ENCODE data around the gene SH3BP4. TPM values are rescaled to one million over a fixed set of nuclear protein-coding genes. Genes with fewer than 3 reads are reported as not detected.

The SH3BP4 gene
- total and polyA plus RNA-seq, 8 donors: 24.1 to 35.0 (median 28.6) TPM

- Histone ChIP-seq H3K4me3 (no peak overlapping the region), H3K27me3 (no peaks in the 10 kb centered on the region), H3K9me3 (no peaks in the 10 kb centered on the region), H3K4me1 (peaks cover 0 to 21% of the 10 kb centered on the region in 2 donors), H3K36me3 (peaks cover 0 to 27% of the 10 kb centered on the region in 2 donors), H3K27ac (no peak overlapping the region)
- ATAC-seq (no peak), DNase-seq (no peak)
- intact Hi-C loops (cut with DNase I): no loop called here
- no peak for TF ChIP-seq CTCF (IDR thresholded peaks at IDR 0.05)
Measured at GRCh38 chr2:235044501-235045271, 92.9 kb downstream of the SH3BP4 start.

- no peak overlapping the region for H3K27ac ChIP-seq
- H3K9me3 ChIP-seq: no peaks in the 10 kb centered on the region
- H3K4me1 ChIP-seq: peaks cover 0 to 21% of the 10 kb centered on the region in 2 donors
- ATAC-seq (no peak), DNase-seq (no peak)
- H3K4me3 ChIP-seq: no peak overlapping the region
- intact Hi-C loops (cut with DNase I): no loop called here
- peaks cover 0 to 27% of the 10 kb centered on the region in 2 donors for H3K36me3 ChIP-seq
- no peak for TF ChIP-seq CTCF (IDR thresholded peaks at IDR 0.05)
- H3K27me3 ChIP-seq: no peaks in the 10 kb centered on the region
Measured at GRCh38 chr2:235045336-235045972, 93.6 kb downstream of the SH3BP4 start.

GRCh38 chr2:235045973-235046343 is 94.1 kb downstream of the SH3BP4 start:
- Histone ChIP-seq H3K4me3 (no peak overlapping the region), H3K27ac (no peak overlapping the region), H3K4me1 (peaks cover 0 to 25% of the 10 kb centered on the region in 2 donors), H3K9me3 (no peaks in the 10 kb centered on the region), H3K27me3 (no peaks in the 10 kb centered on the region), H3K36me3 (peaks cover 0 to 22% of the 10 kb centered on the region in 2 donors)
- ATAC-seq (no peak), DNase-seq (no peak)
- intact Hi-C loops (cut with DNase I): no loop called here
- TF ChIP-seq CTCF (IDR thresholded peaks at IDR 0.05): no peak

- Histone ChIP-seq H3K4me1 (peaks cover 6 to 32% of the 10 kb centered on the region in 2 donors), H3K27ac (no peak overlapping the region), H3K36me3 (peaks cover 0 to 16% of the 10 kb centered on the region in 2 donors), H3K4me3 (no peak overlapping the region), H3K27me3 (no peaks in the 10 kb centered on the region), H3K9me3 (no peaks in the 10 kb centered on the region)
- intact Hi-C loops (cut with DNase I): no loop called here
- ATAC-seq (no peak), DNase-seq (no peak)
- TF ChIP-seq CTCF (IDR thresholded peaks at IDR 0.05): no peak
Measured at GRCh38 chr2:235046589-235046988, 94.8 kb downstream of the SH3BP4 start.
